Pancreas (tissue), 10 donors: ENCODE data around the gene TMEM63C. TPM values are rescaled to one million over a fixed set of nuclear protein-coding genes. Genes with fewer than 3 reads are reported as not detected.

Source experiments
- ATAC-seq, 4 donors: fragments of 200-7000 bp; cut with Tn5 transposase; one replicate each; pipeline versions ENCODE4 v1.8.0 to v1.9.1; 2020; ENCODE audit warnings: mild to moderate bottlenecking in 4 of 4, moderate library complexity in 4 of 4
- DNase-seq, 6 donors: peaks; one replicate each; pipeline ENCODE4 v3.0.0-alpha.2; 2020
- FAIRE-seq: peaks from 2 replicates; lab custom pipeline; 2012; peaks lifted over from hg19 to GRCh38; lab: Jason Lieb, UNC
- H3K27ac ChIP-seq, 4 donors: fragments of 200-600 bp; sonication (generic); 1 replicate in 3 of 4; 2 replicates in 1 of 4; pipeline versions ENCODE4 v1.5.0 to v1.8.0; 2020
- H3K27me3 ChIP-seq, 4 donors: fragments of 200-600 bp; one replicate each; pipeline ENCODE4 v1.8.0; 2021
- H3K36me3 ChIP-seq, 3 donors: fragments of 200-600 bp; sonication (generic) in 1 of 3; one replicate each; pipeline versions ENCODE4 v1.5.0 to v1.8.0; 2020 to 2021
- H3K4me1 ChIP-seq, 3 donors: fragments of 200-600 bp; one replicate each; pipeline ENCODE4 v1.8.0; 2021
- H3K4me3 ChIP-seq, 4 donors: fragments of 200-600 bp; sonication (generic) in 2 of 4; one replicate each; pipeline versions ENCODE4 v1.5.0 to v1.8.0; 2020 to 2021
- H3K9me3 ChIP-seq, 4 donors: fragments of 200-600 bp; one replicate each; pipeline ENCODE4 v1.8.0; 2021
- WGBS, 2 donors: extraction: QIAGEN DNeasy Blood & Tissue Kit; methylation state at CpG; one replicate each; pipeline ENCODE4 v1.1.7; 2013; 5-methylcytosine and 5-hydroxymethylcytosine counted together
- intact Hi-C, 3 donors: fragments of 100-400 bp; cut with DNase I; formaldehyde crosslinking; loops; one replicate each; pipeline versions ENCODE4 v1.11.1 to v1.14.2; 2022
- polyA plus RNA-seq, 2 donors: library from polyadenylated mRNA; stranded (reverse); fragments of 200-250 nt; gene quantifications; one replicate each; pipeline ENCODE4 v1.2.3, GENCODE V29; 2013
- total RNA-seq, 6 donors: library from RNA; stranded (reverse); fragmentation: NEBNext Ultra II Directional in 4 of 6; extraction: Animal tissue kit (Norgen Biotek cat#: 25700) in 4 of 6; gene quantifications; one replicate each; pipeline versions ENCODE4 v1.2.1 to v1.2.4, GENCODE V29; 2021 to 2023
- TF ChIP-seq, protein P1 (sequence below), 4 donors: fragments of 200-600 bp; sonication (generic) in 3 of 4; IDR thresholded peaks; one replicate each; pipeline versions ENCODE4 v1.5.0 to v1.8.0; 2021; ENCODE audit warnings: antibody characterized with exemption in 4 of 4
- donor health status: healthy with polysubstance abuse.
- donor health status: DM: no; HTN: no; CAD: no; lungs with moderate emphysema.
- donor health status: DM: no; HTN: no; CAD: no.
- donor health status: control.
- donor health status: control.
- donor health status: Bipolar disorder and iron deficiency.
- donor health status: DM: yes; HTN: yes; CAD: no.
- donor health status: DM: no; HTN: no; CAD: no.
- donor health status: DM: no; HTN: no; CAD: no.
- donor health status: DM: yes; HTN: yes; CAD: no.

Gene TMEM63C
- total and polyA plus RNA-seq, 8 donors = 2.8 to 10.6 (median 4.2) TPM

DNA sequence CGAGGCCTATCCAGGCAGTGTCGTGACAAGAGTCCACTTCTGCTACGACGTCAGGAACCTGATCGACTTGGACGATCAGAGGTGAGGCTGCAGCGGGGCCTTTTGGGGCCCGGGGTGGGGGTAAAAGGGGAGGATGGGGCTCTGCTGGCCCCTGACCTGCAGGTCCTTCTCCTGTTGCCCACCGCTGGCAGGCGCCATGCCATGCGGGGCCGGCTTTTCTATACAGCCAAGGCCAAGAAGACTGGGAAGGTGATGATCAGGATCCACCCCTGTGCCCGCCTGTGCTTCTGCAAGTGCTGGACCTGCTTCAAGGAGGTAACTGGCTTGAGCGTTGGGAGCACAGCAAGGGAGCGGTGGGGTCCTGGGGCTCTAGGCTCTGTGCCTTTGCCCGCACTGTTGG, 57.8 kb downstream of the TMEM63C start:
- no peaks in the 10 kb centered on the region for H3K4me1 ChIP-seq
- H3K27me3 ChIP-seq = no peaks in the 10 kb centered on the region
- no peak overlapping the region for H3K4me3 ChIP-seq
- ATAC-seq (no peak), FAIRE-seq (no peak), DNase-seq (peak in 1 of 6 donors; percentile 50)
- H3K36me3 ChIP-seq = no peaks in the 10 kb centered on the region
- TF ChIP-seq, protein P1, sequence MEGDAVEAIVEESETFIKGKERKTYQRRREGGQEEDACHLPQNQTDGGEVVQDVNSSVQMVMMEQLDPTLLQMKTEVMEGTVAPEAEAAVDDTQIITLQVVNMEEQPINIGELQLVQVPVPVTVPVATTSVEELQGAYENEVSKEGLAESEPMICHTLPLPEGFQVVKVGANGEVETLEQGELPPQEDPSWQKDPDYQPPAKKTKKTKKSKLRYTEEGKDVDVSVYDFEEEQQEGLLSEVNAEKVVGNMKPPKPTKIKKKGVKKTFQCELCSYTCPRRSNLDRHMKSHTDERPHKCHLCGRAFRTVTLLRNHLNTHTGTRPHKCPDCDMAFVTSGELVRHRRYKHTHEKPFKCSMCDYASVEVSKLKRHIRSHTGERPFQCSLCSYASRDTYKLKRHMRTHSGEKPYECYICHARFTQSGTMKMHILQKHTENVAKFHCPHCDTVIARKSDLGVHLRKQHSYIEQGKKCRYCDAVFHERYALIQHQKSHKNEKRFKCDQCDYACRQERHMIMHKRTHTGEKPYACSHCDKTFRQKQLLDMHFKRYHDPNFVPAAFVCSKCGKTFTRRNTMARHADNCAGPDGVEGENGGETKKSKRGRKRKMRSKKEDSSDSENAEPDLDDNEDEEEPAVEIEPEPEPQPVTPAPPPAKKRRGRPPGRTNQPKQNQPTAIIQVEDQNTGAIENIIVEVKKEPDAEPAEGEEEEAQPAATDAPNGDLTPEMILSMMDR (IDR thresholded peaks at IDR 0.05) = no peak
- no peaks in the 10 kb centered on the region for H3K9me3 ChIP-seq
- intact Hi-C loops = no loop called here
- H3K27ac ChIP-seq = no peak overlapping the region
- 89 to 90% methylated on average over 13 to 16 of the region's 16 CpGs for WGBS, 2 donors

GRCh38 chr14:77240336-77240915, 58.8 kb downstream of the TMEM63C start:
- H3K9me3 ChIP-seq = no peaks in the 10 kb centered on the region
- TF ChIP-seq, protein P1 (IDR thresholded peaks at IDR 0.05) = no peak
- no peaks in the 10 kb centered on the region for H3K36me3 ChIP-seq
- WGBS, 2 donors = 84 to 89% methylated on average over 14 to 15 of the region's 15 CpGs
- no peaks in the 10 kb centered on the region for H3K27me3 ChIP-seq
- intact Hi-C loops = no loop called here
- ATAC-seq (no peak), FAIRE-seq (no peak), DNase-seq (no peak)
- H3K4me3 ChIP-seq = no peak overlapping the region
- no peaks in the 10 kb centered on the region for H3K4me1 ChIP-seq
- no peak overlapping the region for H3K27ac ChIP-seq

DNA sequence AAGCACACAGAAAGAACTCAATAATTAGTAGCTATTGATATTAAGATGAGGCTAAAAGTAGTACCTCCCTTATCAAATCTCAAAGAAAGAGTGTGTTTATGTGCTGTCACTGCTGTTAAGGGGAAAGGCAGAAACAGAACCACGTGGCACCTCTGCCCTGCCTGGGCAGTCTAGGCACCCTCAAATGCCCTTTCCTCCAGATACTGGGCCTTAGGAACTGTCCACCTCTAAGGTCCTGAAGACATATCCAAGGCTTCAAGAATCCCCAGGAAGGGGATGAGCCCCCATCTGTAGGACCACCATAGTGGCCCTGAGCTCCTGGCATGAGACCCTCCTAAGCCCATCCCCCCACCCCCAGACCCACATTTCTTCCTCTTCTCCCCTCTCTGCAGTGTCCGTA, 60.4 kb downstream of the TMEM63C start:
- no peak for ATAC-seq
- no peak for DNase-seq
- Histone ChIP-seq H3K9me3 (no peaks in the 10 kb centered on the region), H3K36me3 (no peaks in the 10 kb centered on the region), H3K27ac (no peak overlapping the region), H3K27me3 (no peaks in the 10 kb centered on the region), H3K4me3 (no peak overlapping the region), H3K4me1 (no peaks in the 10 kb centered on the region)
- TF ChIP-seq, protein P1 (IDR thresholded peaks at IDR 0.05) = no peak
- 63 to 83% methylated on average over 2 of the region's 2 CpGs for WGBS, 2 donors
- intact Hi-C loops = no loop called here
- no peak for FAIRE-seq

DNA sequence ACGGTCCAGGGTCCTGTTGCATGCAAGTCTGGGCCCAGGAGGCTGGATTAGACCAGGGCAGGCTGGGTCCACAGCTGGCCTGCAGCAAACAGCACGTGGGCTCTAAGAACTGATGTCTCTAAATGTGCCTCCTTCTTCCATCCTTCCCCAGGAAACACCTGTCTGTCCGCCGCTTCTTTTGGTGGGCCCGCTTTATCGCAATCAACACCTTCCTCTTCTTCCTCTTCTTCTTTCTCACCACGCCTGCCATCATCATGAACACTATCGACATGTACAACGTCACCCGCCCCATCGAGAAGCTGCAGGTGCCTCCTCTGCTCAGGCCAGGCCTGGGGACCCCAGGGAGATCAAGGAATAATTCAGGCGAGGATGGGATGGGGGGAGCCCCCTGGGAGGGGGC, 61.2 kb downstream of the TMEM63C start:
- Histone ChIP-seq H3K9me3 (no peaks in the 10 kb centered on the region), H3K27ac (no peak overlapping the region), H3K4me1 (no peaks in the 10 kb centered on the region), H3K4me3 (no peak overlapping the region), H3K36me3 (no peaks in the 10 kb centered on the region), H3K27me3 (no peaks in the 10 kb centered on the region)
- FAIRE-seq = no peak
- peak in 1 of 6 donors; percentile 20 for DNase-seq
- WGBS, 2 donors = 79 to 87% methylated on average over 11 to 12 of the region's 12 CpGs
- no peak for ATAC-seq
- TF ChIP-seq, protein P1 (IDR thresholded peaks at IDR 0.05) = no peak
- intact Hi-C loops = no loop called here

DNA sequence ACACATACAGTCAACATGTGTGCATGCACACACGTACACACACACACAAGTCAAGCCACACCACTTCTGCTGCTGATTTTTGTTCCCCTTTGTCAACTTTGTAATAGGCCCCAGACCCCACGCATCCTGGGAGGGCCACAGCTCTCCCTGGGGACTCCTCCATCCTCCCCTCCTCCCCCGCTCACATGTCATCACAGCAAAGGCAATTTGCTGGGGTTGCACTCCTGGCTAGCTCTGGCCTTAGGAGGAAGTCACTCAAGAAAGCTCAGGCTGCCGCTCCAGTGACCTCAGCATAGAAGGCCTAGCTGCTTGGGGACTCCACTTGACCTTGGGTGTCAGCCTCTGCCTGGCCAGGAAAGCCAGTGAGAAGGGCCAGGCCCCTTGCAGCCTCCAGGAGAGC, 62.3 kb downstream of the TMEM63C start:
- Histone ChIP-seq H3K9me3 (no peaks in the 10 kb centered on the region), H3K4me1 (no peaks in the 10 kb centered on the region), H3K27ac (no peak overlapping the region), H3K36me3 (no peaks in the 10 kb centered on the region), H3K4me3 (no peak overlapping the region), H3K27me3 (no peaks in the 10 kb centered on the region)
- no peak for FAIRE-seq
- intact Hi-C loops = no loop called here
- peak in 1 of 6 donors; percentile 26 for DNase-seq
- 83 to 87% methylated on average over 4 of the region's 4 CpGs for WGBS, 2 donors
- TF ChIP-seq, protein P1 (IDR thresholded peaks at IDR 0.05) = no peak
- no peak for ATAC-seq
